ENCODE data around the gene EFL1. TPM values are rescaled to one million over a fixed set of nuclear protein-coding genes. Genes with fewer than 3 reads are reported as not detected.
"Not testable (repeated sequence)": the region's sequence is repeated elsewhere in the genome, so short reads cannot be mapped to it uniquely, and the experiment has no call there.

EFL1 gene
- total and polyA plus RNA-seq, 3 experiments from 2014 or later, result 18.3 to 22.2 (median 22.1) TPM

DNA sequence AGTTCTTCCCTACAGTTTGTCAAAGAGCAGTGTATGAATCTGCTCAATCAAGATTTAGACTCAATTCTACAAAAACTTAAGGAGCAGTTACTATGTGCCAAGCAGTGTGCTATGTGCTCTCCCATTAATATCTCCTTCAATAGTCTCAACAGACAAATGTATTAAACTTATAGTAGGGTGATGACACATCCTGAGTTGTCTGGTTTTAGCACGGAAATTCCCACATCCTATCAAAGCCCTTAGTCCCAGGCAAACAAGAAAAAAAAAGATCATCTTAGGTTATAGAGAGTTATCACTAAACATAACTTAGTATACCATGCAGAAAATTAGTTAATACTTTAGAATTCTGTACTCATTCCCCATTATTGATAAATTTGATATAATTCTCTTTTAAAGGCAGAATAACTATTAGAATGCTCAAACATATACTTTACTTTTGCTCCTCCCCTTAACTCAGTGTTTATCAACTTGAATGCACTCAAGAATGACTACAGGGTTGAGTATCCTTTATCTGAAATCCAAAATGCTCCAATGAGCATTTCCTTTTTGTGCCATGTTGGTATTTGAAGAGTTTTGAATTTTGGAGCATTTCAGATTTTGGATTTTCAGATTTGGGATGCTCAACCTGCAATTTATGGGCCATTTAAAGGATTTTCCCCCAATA is 20.6 kb downstream of the EFL1 start:
- H3K27me3 ChIP-seq (ENCODE audit: insufficient read depth, low read length, poor library complexity, severe bottlenecking); DNase-seq; H3K4me3 ChIP-seq (ENCODE audit: low read length); H3K27me3 Mint-ChIP-seq; H3K9me3 ChIP-seq (ENCODE audit: low read length); H3K27ac ChIP-seq (ENCODE audit: low read depth, low read length); H3K9me3 Mint-ChIP-seq; POLR2A ChIA-PET; H3K4me3 Mint-ChIP-seq; CTCF ChIA-PET; H3K4me1 ChIP-seq (ENCODE audit: insufficient read depth, low read length): not testable (repeated sequence)
- H3K36me3 Mint-ChIP-seq, result peaks cover 11 to 72% (median 30%) of the 10 kb centered on the region in 3 donors
- peak overlapping the region in 3 of 8 donors; percentile 6 to 48 (median 47) for H3K27ac Mint-ChIP-seq
- peaks cover 14% of the 10 kb centered on the region for H3K36me3 ChIP-seq (ENCODE audit: insufficient read depth, low read length)
- H3K4me1 Mint-ChIP-seq, result peaks cover 6 to 27% (median 14%) of the 10 kb centered on the region in 3 donors

DNA sequence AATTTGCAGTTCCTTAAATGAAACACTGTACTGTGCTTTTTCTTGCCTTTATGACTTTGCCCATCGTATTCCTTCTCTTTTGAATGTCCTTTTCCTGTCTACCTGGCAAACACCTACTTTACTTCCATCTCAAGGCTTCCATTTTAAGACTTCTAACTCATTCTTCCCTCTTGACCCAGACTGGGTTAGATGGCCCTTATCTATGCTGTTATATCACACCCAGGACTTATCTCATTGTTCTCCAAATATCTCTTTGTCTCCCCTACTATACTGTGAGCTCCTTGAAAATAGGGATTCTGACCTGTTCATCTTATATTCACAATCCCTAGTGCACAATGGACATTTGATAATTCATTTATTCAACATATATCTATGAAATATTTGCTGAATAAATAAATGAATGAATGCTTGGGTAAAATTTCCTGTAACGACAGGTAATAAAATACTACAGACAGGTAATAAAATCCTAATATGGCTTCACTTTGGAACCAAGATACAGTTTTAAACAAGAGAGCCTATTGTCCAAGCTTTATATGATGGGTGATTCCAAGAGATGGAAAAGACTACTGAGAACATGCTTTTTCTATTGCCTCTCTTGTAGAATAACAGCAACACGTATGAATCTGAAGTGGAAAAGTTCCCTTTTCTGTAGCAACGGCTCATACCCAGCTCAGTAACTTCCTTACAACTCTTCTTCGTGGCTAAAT is 22.7 kb downstream of the EFL1 start:
- no peaks in the 10 kb centered on the region for H3K27me3 ChIP-seq (ENCODE audit: insufficient read depth, low read length, poor library complexity, severe bottlenecking)
- H3K4me1 ChIP-seq (ENCODE audit: insufficient read depth, low read length), result no peaks in the 10 kb centered on the region
- CTCF ChIA-PET, result no interaction called here
- H3K4me3 ChIP-seq (ENCODE audit: low read length), result no peak overlapping the region
- Mint-ChIP-seq H3K27ac (peak overlapping the region in 1 of 8 donors; percentile 24), H3K36me3 (peaks cover 11 to 69% (median 29%) of the 10 kb centered on the region in 3 donors), H3K9me3 (no peaks in the 10 kb centered on the region), H3K27me3 (no peaks in the 10 kb centered on the region), H3K4me3 (no peak overlapping the region), H3K4me1 (peaks cover 4 to 20% (median 9%) of the 10 kb centered on the region in 3 donors)
- POLR2A ChIA-PET, result no interaction called here
- DNase-seq, result no peak
- no peaks in the 10 kb centered on the region for H3K9me3 ChIP-seq (ENCODE audit: low read length)
- no peak overlapping the region for H3K27ac ChIP-seq (ENCODE audit: low read depth, low read length)
- H3K36me3 ChIP-seq (ENCODE audit: insufficient read depth, low read length), result peaks cover 14% of the 10 kb centered on the region

DNA sequence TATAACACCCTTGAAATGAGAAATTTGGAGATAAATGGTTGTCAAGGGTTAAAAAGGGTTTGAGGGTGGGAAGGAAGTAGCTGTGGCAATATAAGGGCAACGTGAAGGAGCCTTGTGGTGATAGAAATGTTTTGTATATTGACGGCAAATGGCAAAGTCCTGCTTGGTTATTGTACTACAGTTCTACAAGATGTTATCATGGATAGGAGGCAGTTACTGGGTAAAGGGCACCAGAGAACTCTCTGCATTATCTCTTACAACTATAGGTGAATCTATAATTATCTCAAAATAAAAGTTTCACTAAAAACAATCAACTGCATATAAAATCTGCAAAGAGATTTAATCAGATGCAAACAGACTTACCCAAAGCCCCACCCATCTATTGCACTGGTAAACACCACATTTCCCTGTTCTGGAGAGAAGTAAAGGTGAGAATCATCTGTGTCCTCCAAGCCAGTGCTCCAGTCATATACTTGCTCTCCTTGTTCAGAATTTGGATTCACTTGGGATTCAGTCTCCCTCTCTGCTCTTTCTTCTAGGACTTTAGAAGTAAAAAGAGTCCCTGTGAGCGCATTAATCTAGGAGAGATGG is 24.5 kb downstream of the EFL1 start:
- H3K9me3 ChIP-seq (ENCODE audit: low read length); H3K27ac ChIP-seq (ENCODE audit: low read depth, low read length); DNase-seq; H3K27ac Mint-ChIP-seq; H3K4me3 ChIP-seq (ENCODE audit: low read length); POLR2A ChIA-PET; CTCF ChIA-PET; H3K9me3 Mint-ChIP-seq; H3K27me3 ChIP-seq (ENCODE audit: insufficient read depth, low read length, poor library complexity, severe bottlenecking); H3K4me1 ChIP-seq (ENCODE audit: insufficient read depth, low read length); H3K4me3 Mint-ChIP-seq; H3K27me3 Mint-ChIP-seq: not testable (repeated sequence)
- peaks cover 11 to 66% (median 26%) of the 10 kb centered on the region in 3 donors for H3K36me3 Mint-ChIP-seq
- H3K36me3 ChIP-seq (ENCODE audit: insufficient read depth, low read length), result peaks cover 14% of the 10 kb centered on the region
- peaks cover 4 to 21% (median 9%) of the 10 kb centered on the region in 3 donors for H3K4me1 Mint-ChIP-seq

DNA sequence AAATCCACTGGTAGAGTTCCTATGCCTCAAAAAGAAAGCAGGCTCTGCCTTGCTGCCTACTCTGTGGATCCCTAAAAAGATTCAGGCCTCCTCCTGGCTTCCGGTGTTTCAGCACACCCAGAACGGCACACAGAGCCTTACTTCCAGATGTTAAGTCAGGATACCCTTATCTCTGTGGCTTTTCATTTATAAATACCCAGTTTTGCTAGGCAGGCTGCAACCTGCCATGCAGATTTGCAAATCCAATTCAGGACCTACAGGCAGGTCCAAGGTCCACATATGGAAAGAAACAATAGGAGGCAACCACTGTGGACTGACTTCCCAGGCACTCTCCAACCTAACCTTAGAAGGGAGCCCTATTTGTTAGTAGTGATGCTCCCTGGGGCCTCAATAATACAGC is 30.7 kb downstream of the EFL1 start:
- ChIA-PET CTCF (no interaction called here), POLR2A (no interaction called here)
- peaks cover 6% of the 10 kb centered on the region for H3K36me3 ChIP-seq (ENCODE audit: insufficient read depth, low read length)
- no peaks in the 10 kb centered on the region for H3K9me3 ChIP-seq (ENCODE audit: low read length)
- no peak overlapping the region for H3K4me3 ChIP-seq (ENCODE audit: low read length)
- H3K27ac Mint-ChIP-seq, result peak overlapping the region in 1 of 8 donors; percentile 63
- H3K4me1 Mint-ChIP-seq, result peaks cover 0 to 23% (median 10%) of the 10 kb centered on the region in 3 donors
- peaks cover 18 to 60% (median 32%) of the 10 kb centered on the region in 3 donors for H3K36me3 Mint-ChIP-seq
- no peak overlapping the region for H3K27ac ChIP-seq (ENCODE audit: low read depth, low read length)
- no peak overlapping the region for H3K4me3 Mint-ChIP-seq
- H3K27me3 ChIP-seq (ENCODE audit: insufficient read depth, low read length, poor library complexity, severe bottlenecking), result no peaks in the 10 kb centered on the region
- no peaks in the 10 kb centered on the region for H3K9me3 Mint-ChIP-seq
- DNase-seq, result no peak
- no peaks in the 10 kb centered on the region for H3K27me3 Mint-ChIP-seq
- no peaks in the 10 kb centered on the region for H3K4me1 ChIP-seq (ENCODE audit: insufficient read depth, low read length)

DNA sequence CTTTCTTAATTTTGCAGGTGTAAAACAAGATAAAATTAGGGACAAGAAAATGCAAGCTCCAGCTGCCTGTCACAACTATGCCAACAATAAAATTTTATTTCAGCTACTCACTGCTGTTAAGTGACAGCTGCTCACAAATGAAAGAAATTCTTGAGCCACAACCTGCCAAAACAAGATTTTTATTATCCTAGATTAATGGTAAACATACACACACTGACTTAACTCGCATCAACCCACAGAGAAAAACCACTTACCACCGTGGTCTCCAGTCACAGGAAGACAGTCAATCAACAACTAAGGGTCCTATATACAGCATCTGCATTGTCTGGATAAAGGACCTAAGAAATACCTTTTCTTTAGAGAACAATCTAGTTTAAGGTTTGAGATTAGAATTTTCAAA is 31.3 kb downstream of the EFL1 start:
- no peaks in the 10 kb centered on the region for H3K4me1 ChIP-seq (ENCODE audit: insufficient read depth, low read length)
- ChIA-PET CTCF (no interaction called here), POLR2A (no interaction called here)
- Mint-ChIP-seq H3K27ac (peak overlapping the region in 1 of 8 donors; percentile 77), H3K9me3 (no peaks in the 10 kb centered on the region), H3K4me3 (no peak overlapping the region), H3K4me1 (peaks cover 0 to 21% (median 10%) of the 10 kb centered on the region in 3 donors), H3K27me3 (no peaks in the 10 kb centered on the region), H3K36me3 (peaks cover 25 to 60% (median 36%) of the 10 kb centered on the region in 3 donors)
- no peak for DNase-seq
- no peaks in the 10 kb centered on the region for H3K27me3 ChIP-seq (ENCODE audit: insufficient read depth, low read length, poor library complexity, severe bottlenecking)
- H3K4me3 ChIP-seq (ENCODE audit: low read length), result no peak overlapping the region
- H3K9me3 ChIP-seq (ENCODE audit: low read length), result no peaks in the 10 kb centered on the region
- no peak overlapping the region for H3K27ac ChIP-seq (ENCODE audit: low read depth, low read length)
- H3K36me3 ChIP-seq (ENCODE audit: insufficient read depth, low read length), result peaks cover 10% of the 10 kb centered on the region

DNA sequence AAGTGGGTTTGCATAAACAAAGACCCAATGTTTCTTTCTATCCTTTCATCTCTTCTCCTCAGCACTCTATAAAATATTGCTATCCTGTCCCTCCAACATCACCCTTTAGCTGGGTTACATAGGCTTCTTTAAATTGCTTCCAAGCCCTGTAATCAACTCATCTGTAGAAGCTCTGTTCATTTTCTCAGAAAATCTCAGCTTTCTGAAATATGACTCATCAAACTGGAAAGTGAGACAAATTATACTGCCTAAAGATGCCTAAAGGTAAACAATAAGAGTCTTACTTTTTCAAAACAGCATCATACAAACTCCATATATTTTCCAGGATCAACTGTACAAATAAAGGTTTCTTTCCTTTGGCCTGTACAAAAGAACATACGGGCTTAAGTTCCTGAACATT is 33.8 kb downstream of the EFL1 start:
- H3K36me3 ChIP-seq (ENCODE audit: insufficient read depth, low read length), result peaks cover 10% of the 10 kb centered on the region
- no peak overlapping the region for H3K27ac ChIP-seq (ENCODE audit: low read depth, low read length)
- Mint-ChIP-seq H3K36me3 (peaks cover 26 to 62% (median 39%) of the 10 kb centered on the region in 3 donors), H3K4me1 (peaks cover 0 to 21% (median 10%) of the 10 kb centered on the region in 3 donors), H3K27me3 (no peaks in the 10 kb centered on the region), H3K27ac (peak overlapping the region in 2 of 8 donors; percentile 13 to 24), H3K9me3 (no peaks in the 10 kb centered on the region), H3K4me3 (no peak overlapping the region)
- no peak overlapping the region for H3K4me3 ChIP-seq (ENCODE audit: low read length)
- no peaks in the 10 kb centered on the region for H3K9me3 ChIP-seq (ENCODE audit: low read length)
- ChIA-PET CTCF (no interaction called here), POLR2A (no interaction called here)
- no peaks in the 10 kb centered on the region for H3K4me1 ChIP-seq (ENCODE audit: insufficient read depth, low read length)
- H3K27me3 ChIP-seq (ENCODE audit: insufficient read depth, low read length, poor library complexity, severe bottlenecking), result no peaks in the 10 kb centered on the region
- DNase-seq, result no peak

DNA sequence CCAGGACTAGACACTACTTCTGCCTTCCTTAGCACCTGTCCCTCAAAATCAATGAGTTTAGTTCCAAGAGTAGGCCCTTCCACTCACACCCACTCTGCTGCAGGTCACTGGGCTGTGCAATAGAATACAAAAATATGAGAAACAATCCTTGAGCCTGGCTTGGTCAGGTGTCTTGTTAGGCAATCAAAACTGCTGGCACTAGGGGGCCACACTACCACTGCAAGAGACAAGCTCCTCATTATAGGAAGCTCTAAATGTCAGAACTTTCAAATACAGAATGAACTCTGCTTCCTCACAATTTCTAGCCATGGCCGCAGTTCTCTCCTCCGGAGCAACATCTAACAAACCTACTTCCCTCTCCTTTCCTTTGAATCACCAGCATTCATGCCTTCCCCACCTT is 41.0 kb downstream of the EFL1 start:
- H3K27me3 Mint-ChIP-seq, POLR2A ChIA-PET: not testable (repeated sequence)

DNA sequence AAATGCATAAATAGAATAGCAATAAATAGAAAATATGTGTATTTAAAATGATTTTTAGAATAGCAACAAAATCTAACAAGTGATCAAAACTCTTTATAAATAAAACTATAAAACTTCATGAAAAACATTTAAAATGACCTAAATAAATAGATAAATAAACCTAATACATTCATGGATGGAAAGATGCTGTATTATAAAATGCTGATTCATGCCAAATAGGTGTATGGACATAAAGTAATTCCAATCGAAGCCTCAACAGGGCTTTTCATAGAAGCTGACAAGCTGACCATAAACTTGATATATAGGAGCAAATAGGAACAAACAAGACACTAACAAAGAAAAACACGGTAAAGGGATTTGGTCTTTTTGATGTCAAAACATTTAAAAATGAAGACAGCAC is 46.4 kb downstream of the EFL1 start:
- DNase-seq; H3K27ac Mint-ChIP-seq; H3K4me3 Mint-ChIP-seq; H3K4me1 ChIP-seq (ENCODE audit: insufficient read depth, low read length); H3K9me3 Mint-ChIP-seq; H3K27me3 ChIP-seq (ENCODE audit: insufficient read depth, low read length, poor library complexity, severe bottlenecking); CTCF ChIA-PET; H3K4me3 ChIP-seq (ENCODE audit: low read length); H3K27ac ChIP-seq (ENCODE audit: low read depth, low read length); H3K4me1 Mint-ChIP-seq; POLR2A ChIA-PET; H3K36me3 ChIP-seq (ENCODE audit: insufficient read depth, low read length); H3K27me3 Mint-ChIP-seq; H3K9me3 ChIP-seq (ENCODE audit: low read length): not testable (repeated sequence)
- peaks cover 0 to 80% (median 20%) of the 10 kb centered on the region in 3 donors for H3K36me3 Mint-ChIP-seq

More for the DNA sequence above, 41.0 kb downstream of the EFL1 start:
- not testable (repeated sequence) for H3K27me3 ChIP-seq (ENCODE audit: insufficient read depth, low read length, poor library complexity, severe bottlenecking); H3K4me1 ChIP-seq (ENCODE audit: insufficient read depth, low read length); DNase-seq; H3K27ac Mint-ChIP-seq; H3K9me3 Mint-ChIP-seq; H3K4me1 Mint-ChIP-seq; H3K27ac ChIP-seq (ENCODE audit: low read depth, low read length); H3K9me3 ChIP-seq (ENCODE audit: low read length); H3K4me3 Mint-ChIP-seq; H3K36me3 ChIP-seq (ENCODE audit: insufficient read depth, low read length); H3K4me3 ChIP-seq (ENCODE audit: low read length)
- peaks cover 4 to 68% (median 21%) of the 10 kb centered on the region in 3 donors for H3K36me3 Mint-ChIP-seq
- CTCF ChIA-PET, result interaction anchor here (0.9 kb wide), 1 partner anchor 11 kb away, joined by 5 read pairs; no protein-coding TSS in a partner anchor

Data from CD8-positive, alpha-beta memory T cell (primary cell).